Activated CD8-positive, alpha-beta T cell treated with anti-CD3 and anti-CD28 coated beads for 36 hours (primary cell): Measurements from ENCODE around the gene RHEB. TPM values are rescaled to one million over a fixed set of nuclear protein-coding genes. Genes with fewer than 3 reads are reported as not detected.

ENCODE experiments used
- ATAC-seq: fragments of 200-7000 bp; cut with Tn5 transposase; one replicate; pipeline ENCODE4 v1.10.0; 2021; ENCODE audit warnings: mild to moderate bottlenecking, moderate library complexity
- CTCF ChIA-PET: fragments of 350-600 bp; sonication (Branson Sonifier 250); formaldehyde crosslinking; loops from one replicate; lab custom pipeline; 2021; ENCODE audit warnings: antibody characterized with exemption; lab: Charles Lee
- POLR2A ChIA-PET: fragments of 350-600 bp; sonication (Branson Sonifier 250); formaldehyde crosslinking; loops from one replicate; lab custom pipeline; 2021; ENCODE audit warnings: antibody characterized with exemption; lab: Charles Lee
- DNase-seq: peaks from one replicate; pipeline ENCODE4 v3.0.0-alpha.2; 2020
- H3K27ac Mint-ChIP-seq: one replicate; pipeline ENCODE4 v1.8.0; 2021; ENCODE audit warnings: mild to moderate bottlenecking, mixed read lengths
- H3K27me3 Mint-ChIP-seq: one replicate; pipeline ENCODE4 v1.8.0; 2021; ENCODE audit warnings: mixed read lengths
- H3K36me3 Mint-ChIP-seq: one replicate; pipeline ENCODE4 v1.8.0; 2021; ENCODE audit warnings: low read depth, mixed read lengths
- H3K4me1 Mint-ChIP-seq: one replicate; pipeline ENCODE4 v1.8.0; 2021; ENCODE audit warnings: low read depth, mixed read lengths
- H3K4me3 Mint-ChIP-seq: one replicate; pipeline ENCODE4 v1.8.0; 2021; ENCODE audit warnings: mild to moderate bottlenecking, moderate library complexity, mixed read lengths
- H3K9me3 Mint-ChIP-seq: one replicate; pipeline ENCODE4 v1.8.0; 2021; ENCODE audit warnings: mixed read lengths
- intact Hi-C: fragments of 100-400 bp; cut with micrococcal nuclease; formaldehyde crosslinking; loops from one replicate; pipeline ENCODE4 v1.10.0; 2022
- total RNA-seq, 2 experiments: library from RNA; stranded (reverse); gene quantifications; one replicate each; pipeline ENCODE4 v1.2.3, GENCODE V29; 2021
- TF ChIP-seq, protein P1 (sequence below): fragments of 200-600 bp; IDR thresholded peaks from one replicate; pipeline ENCODE4 v1.8.0; 2022; ENCODE audit warnings: antibody characterized with exemption, mild to moderate bottlenecking

RHEB gene
- total RNA-seq, 2 experiments from 2014 or later, result 42.0 to 42.6 TPM

DNA sequence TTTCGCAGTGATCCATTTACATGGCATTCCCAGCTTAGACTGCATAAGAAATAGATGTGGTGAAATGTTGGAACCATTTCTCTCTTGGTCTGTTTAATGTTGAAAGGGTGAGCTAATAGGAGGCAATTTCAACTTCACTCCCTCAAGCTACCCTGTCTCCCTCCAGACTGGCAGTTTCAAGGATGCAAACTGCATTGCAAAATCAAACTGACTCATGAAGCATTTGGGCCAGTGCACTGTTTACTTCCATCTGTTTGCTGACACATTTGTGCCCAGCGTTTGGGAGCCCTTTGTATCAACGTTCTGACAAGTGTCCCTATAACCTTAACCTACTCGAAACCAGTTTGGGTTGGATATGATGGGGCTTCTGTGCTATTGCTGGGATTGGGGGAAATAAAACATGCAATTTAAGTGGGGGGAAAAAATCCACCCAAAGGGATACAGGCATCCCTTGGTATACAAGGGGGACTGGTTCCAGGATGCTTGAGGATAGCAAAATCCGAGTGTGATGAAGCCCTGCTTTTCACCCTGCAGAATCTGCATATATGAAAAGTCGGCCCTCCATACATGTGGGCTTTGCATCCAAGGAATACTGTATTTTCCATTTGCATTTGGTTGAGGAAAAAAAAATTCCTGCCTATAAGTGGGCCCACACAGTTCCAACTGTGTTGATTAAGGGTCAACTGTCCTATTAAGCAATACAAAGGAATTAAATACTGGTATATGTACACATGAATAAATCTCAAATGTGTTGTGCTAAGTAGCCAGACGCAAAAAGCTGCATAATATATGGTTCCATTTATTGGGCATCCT lies 15.6 kb downstream of the RHEB start:
- Mint-ChIP-seq H3K4me3 (no peak overlapping the region), H3K27me3 (no peaks in the 10 kb centered on the region), H3K27ac (no peak overlapping the region), H3K36me3 (peaks cover 15% of the 10 kb centered on the region), H3K4me1 (peaks cover 70% of the 10 kb centered on the region), H3K9me3 (no peaks in the 10 kb centered on the region)
- ChIA-PET POLR2A (no interaction called here), CTCF (no interaction called here)
- ATAC-seq (no peak), DNase-seq (no peak)
- TF ChIP-seq, protein P1, sequence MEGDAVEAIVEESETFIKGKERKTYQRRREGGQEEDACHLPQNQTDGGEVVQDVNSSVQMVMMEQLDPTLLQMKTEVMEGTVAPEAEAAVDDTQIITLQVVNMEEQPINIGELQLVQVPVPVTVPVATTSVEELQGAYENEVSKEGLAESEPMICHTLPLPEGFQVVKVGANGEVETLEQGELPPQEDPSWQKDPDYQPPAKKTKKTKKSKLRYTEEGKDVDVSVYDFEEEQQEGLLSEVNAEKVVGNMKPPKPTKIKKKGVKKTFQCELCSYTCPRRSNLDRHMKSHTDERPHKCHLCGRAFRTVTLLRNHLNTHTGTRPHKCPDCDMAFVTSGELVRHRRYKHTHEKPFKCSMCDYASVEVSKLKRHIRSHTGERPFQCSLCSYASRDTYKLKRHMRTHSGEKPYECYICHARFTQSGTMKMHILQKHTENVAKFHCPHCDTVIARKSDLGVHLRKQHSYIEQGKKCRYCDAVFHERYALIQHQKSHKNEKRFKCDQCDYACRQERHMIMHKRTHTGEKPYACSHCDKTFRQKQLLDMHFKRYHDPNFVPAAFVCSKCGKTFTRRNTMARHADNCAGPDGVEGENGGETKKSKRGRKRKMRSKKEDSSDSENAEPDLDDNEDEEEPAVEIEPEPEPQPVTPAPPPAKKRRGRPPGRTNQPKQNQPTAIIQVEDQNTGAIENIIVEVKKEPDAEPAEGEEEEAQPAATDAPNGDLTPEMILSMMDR, result no peak
- intact Hi-C loops, result no loop called here

DNA sequence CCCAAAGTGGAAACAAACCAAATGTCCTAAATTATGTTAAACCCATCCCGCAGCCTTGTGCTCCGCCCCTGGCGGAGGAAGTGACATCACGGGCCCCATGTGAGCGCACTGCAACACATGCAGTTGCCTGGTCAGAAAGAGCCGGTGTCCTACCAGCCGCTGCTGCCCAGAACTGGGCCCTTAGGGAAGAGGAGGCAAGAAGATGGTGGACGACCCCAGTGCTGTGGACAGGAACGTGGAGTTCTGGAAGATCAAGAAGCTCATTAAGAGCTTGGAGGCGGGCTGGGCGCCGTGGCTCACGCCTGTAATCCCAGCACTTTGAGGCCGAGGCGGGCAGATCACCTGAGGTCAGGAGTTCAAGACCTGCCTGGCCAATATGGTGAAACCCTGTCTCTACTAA lies 18.0 kb downstream of the RHEB start:
- Mint-ChIP-seq H3K4me3 (no peak overlapping the region), H3K9me3 (no peaks in the 10 kb centered on the region), H3K27me3 (no peaks in the 10 kb centered on the region), H3K4me1 (peaks cover 68% of the 10 kb centered on the region), H3K27ac (no peak overlapping the region), H3K36me3 (peaks cover 17% of the 10 kb centered on the region)
- no peak for DNase-seq
- intact Hi-C loops, result no loop called here
- TF ChIP-seq, protein P1, result no peak
- no peak for ATAC-seq
- CTCF ChIA-PET, result no interaction called here
- POLR2A ChIA-PET, result interaction anchor here (0.9 to 1.1 kb wide), 2 partner anchors 9 to 12 kb away, joined by 3 read pairs; no protein-coding TSS in a partner anchor

DNA sequence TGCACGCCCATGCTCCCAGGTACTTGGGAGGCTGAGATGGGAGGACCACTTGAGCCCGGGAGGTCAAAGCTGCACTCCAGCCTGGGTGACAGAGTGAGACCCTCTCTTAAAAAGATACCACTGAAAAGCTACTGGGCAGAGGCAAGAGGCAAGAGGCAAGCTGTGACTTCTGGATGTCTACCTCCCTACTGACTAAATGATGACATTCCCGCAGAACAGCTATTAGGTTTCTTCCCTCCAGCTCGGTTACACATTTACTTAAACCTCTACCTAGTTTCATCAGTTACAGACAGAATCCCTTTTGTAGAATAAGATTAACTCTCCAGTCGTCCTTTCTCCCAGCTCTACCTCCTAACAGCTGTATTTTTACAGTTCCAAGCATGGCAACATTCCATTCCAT lies 21.2 kb downstream of the RHEB start:
- ChIA-PET POLR2A (no interaction called here), CTCF (interaction anchor here (1.0 to 1.8 kb wide), 4 partner anchors 10 to 130 kb away, joined by 3 to 4 read pairs (median 4); no protein-coding TSS in a partner anchor)
- TF ChIP-seq, protein P1, result no peak
- Mint-ChIP-seq H3K9me3 (no peaks in the 10 kb centered on the region), H3K27me3 (no peaks in the 10 kb centered on the region), H3K4me3 (no peak overlapping the region), H3K36me3 (peaks cover 15% of the 10 kb centered on the region), H3K4me1 (peaks cover 71% of the 10 kb centered on the region), H3K27ac (no peak overlapping the region)
- intact Hi-C loops, result no loop called here
- DNase-seq, result no peak
- no peak for ATAC-seq

DNA sequence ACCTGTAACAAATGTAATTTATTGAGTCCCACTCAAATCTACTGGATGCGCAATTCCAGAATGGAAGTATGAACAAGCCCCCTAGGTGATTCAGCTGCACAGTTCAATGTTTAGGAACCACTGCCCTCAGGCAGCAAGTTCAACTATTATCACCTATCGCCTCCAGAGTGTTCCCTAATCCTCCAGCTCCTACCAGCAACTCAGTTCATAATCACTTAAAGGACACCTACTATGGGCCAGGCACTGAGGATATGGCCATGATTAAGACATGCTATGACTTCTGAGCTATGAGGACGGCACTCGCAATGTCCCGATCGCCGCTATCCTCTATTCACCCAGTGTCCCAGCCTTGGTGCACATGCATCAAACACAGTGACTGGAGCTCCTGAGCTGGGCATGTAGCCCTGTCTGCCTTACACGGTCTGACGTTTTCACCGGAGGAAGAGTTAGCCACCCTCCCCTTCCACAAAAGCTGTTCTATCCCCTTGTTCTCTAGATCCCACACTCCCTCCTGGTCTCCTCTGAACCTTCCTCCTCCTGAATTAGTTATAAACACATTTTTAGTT lies 22.3 kb downstream of the RHEB start:
- POLR2A ChIA-PET, result interaction anchor here (0.7 kb wide), 1 partner anchor 12 kb away, joined by 3 read pairs; no protein-coding TSS in a partner anchor

More for the DNA sequence above, 22.3 kb downstream of the RHEB start:
- DNase-seq (no peak), ATAC-seq (no peak)
- Mint-ChIP-seq H3K27me3 (no peaks in the 10 kb centered on the region), H3K27ac (no peak overlapping the region), H3K36me3 (peaks cover 7% of the 10 kb centered on the region), H3K4me3 (no peak overlapping the region), H3K9me3 (no peaks in the 10 kb centered on the region), H3K4me1 (peaks cover 66% of the 10 kb centered on the region)
- intact Hi-C loops, result no loop called here
- TF ChIP-seq, protein P1, result no peak
- CTCF ChIA-PET, result interaction anchor here (1.1 to 1.8 kb wide), 2 partner anchors 9 to 11 kb away, joined by 3 to 4 read pairs; no protein-coding TSS in a partner anchor
